B cell (primary cell): Measurements from ENCODE around the gene TMEM239. TPM values are rescaled to one million over a fixed set of nuclear protein-coding genes. Genes with fewer than 3 reads are reported as not detected.

Source experiments
- ATAC-seq: fragments of 200-7000 bp; cut with Tn5 transposase; one replicate; pipeline ENCODE4 v1.10.0; 2021; ENCODE audit warnings: low read depth, mild to moderate bottlenecking, moderate number of reproducible peaks, moderate library complexity
- CTCF ChIA-PET: fragments of 350-600 bp; sonication (Branson Sonifier 250); formaldehyde crosslinking; loops from one replicate; lab custom pipeline; 2021; ENCODE audit warnings: antibody characterized with exemption, inconsistent platforms; lab: Charles Lee
- POLR2A ChIA-PET: fragments of 350-600 bp; sonication (Branson Sonifier 250); formaldehyde crosslinking; loops from one replicate; lab custom pipeline; 2021; ENCODE audit warnings: antibody characterized with exemption; lab: Charles Lee
- DNase-seq: peaks from one replicate; pipeline ENCODE4 v3.0.0; 2013
- H2AFZ ChIP-seq: 2 replicates; pipeline ENCODE4 v1.6.1; 2012; ENCODE audit warnings: mild to moderate bottlenecking, low read depth, low read length; ENCODE audit not compliant: insufficient read depth, poor library complexity, severe bottlenecking
- H3K27ac ChIP-seq, 2 donors: 1 replicate in 1 of 2; 2 replicates in 1 of 2; pipeline ENCODE4 v1.5.1; 2012 to 2013; ENCODE audit warnings: low read length in 2 of 2, mild to moderate bottlenecking in 2 of 2, moderate library complexity in 1 of 2
- H3K27me3 ChIP-seq, 4 experiments: fragments of 200-600 bp in 1 of 4; sonication (generic) in 1 of 4; replicated peaks in 1 of 4; 1 replicate in 2 of 4; 2 replicates in 2 of 4; pipeline versions ENCODE4 v1.6.1 to v1.7.0; 2013 to 2016; ENCODE audit warnings: low read length in 3 of 4, mild to moderate bottlenecking in 2 of 4, mixed read lengths in 1 of 4, moderate library complexity in 1 of 4; ENCODE audit not compliant: insufficient read depth in 4 of 4, control insufficient read depth in 3 of 4; ENCODE audit errors: control extremely low read depth in 1 of 4
- H3K36me3 ChIP-seq, 2 experiments: replicated peaks in 1 of 2; 1 replicate in 1 of 2; 2 replicates in 1 of 2; pipeline versions ENCODE4 v1.6.1 to v1.7.1; 2013; ENCODE audit warnings: low read length in 1 of 2; ENCODE audit not compliant: insufficient read depth in 2 of 2, control insufficient read depth in 1 of 2; ENCODE audit errors: control extremely low read depth in 1 of 2, extremely low read depth in 1 of 2
- H3K4me1 ChIP-seq, 2 donors: fragments of 200-600 bp in 1 of 2; sonication (generic) in 1 of 2; 1 replicate in 1 of 2; 2 replicates in 1 of 2; pipeline versions ENCODE4 v1.5.1 to v1.6.1; 2013 to 2017; ENCODE audit warnings: low read length in 2 of 2; ENCODE audit not compliant: control insufficient read depth in 2 of 2, insufficient read depth in 2 of 2
- H3K4me2 ChIP-seq: replicated peaks from 2 replicates; pipeline ENCODE3; 2012; ENCODE audit warnings: mild to moderate bottlenecking, low read depth, low read length; ENCODE audit not compliant: poor library complexity, severe bottlenecking
- H3K4me3 ChIP-seq, 5 experiments: fragments of 200-600 bp in 1 of 5; sonication (generic) in 1 of 5; 1 replicate in 3 of 5; 2 replicates in 2 of 5; pipeline versions ENCODE4 v1.5.1 to v1.7.0; 2011 to 2016; ENCODE audit warnings: low read length in 4 of 5, mild to moderate bottlenecking in 4 of 5, low read depth in 2 of 5, control low read depth in 1 of 5, moderate library complexity in 1 of 5; ENCODE audit not compliant: insufficient read depth in 1 of 5; ENCODE audit errors: control extremely low read depth in 1 of 5, extremely low read depth in 1 of 5
- H3K79me2 ChIP-seq: fragments of 200-600 bp; sonication (generic); one replicate; pipeline ENCODE4 v1.6.0; 2016; ENCODE audit warnings: low read length; ENCODE audit not compliant: control insufficient read depth, insufficient read depth
- H3K9ac ChIP-seq: fragments of 200-600 bp; sonication (generic); 2 replicates; pipeline ENCODE4 v1.6.1; 2017; ENCODE audit warnings: mild to moderate bottlenecking, low read length, moderate library complexity
- H3K9me3 ChIP-seq, 3 donors: one replicate each; pipeline versions ENCODE4 v1.6.1 to v1.7.1; 2013; ENCODE audit warnings: low read length in 2 of 3; ENCODE audit not compliant: control insufficient read depth in 2 of 3, insufficient read depth in 1 of 3; ENCODE audit errors: control extremely low read depth in 1 of 3
- H4K20me1 ChIP-seq: 2 replicates; pipeline ENCODE4 v1.6.0; 2012; ENCODE audit warnings: mild to moderate bottlenecking, low read length; ENCODE audit not compliant: insufficient read depth, control insufficient read depth, poor library complexity, severe bottlenecking
- H3K27ac Mint-ChIP-seq: one replicate; pipeline ENCODE4 v1.8.0; 2021; ENCODE audit warnings: mixed read lengths
- H3K27me3 Mint-ChIP-seq: one replicate; pipeline ENCODE4 v1.8.0; 2021; ENCODE audit warnings: mixed read lengths
- H3K4me1 Mint-ChIP-seq: one replicate; pipeline ENCODE4 v1.8.0; 2021; ENCODE audit warnings: mixed read lengths
- H3K4me3 Mint-ChIP-seq: one replicate; pipeline ENCODE4 v1.8.0; 2021; ENCODE audit warnings: mixed read lengths
- H3K9me3 Mint-ChIP-seq: one replicate; pipeline ENCODE4 v1.8.0; 2022; ENCODE audit warnings: mixed read lengths; ENCODE audit not compliant: insufficient read depth
- CTCF ChIP-seq: fragments of 200-600 bp; IDR thresholded peaks from one replicate; pipeline ENCODE4 v1.8.0; 2022; ENCODE audit warnings: antibody characterized with exemption, mild to moderate bottlenecking
- EZH2 ChIP-seq: IDR thresholded peaks from 2 replicates; pipeline ENCODE4 v1.6.1; 2012; ENCODE audit warnings: borderline replicate concordance, low read depth, mild to moderate bottlenecking, moderate library complexity, low read length; ENCODE audit not compliant: insufficient read depth, poor library complexity, severe bottlenecking
- WGBS: methylation state at CpG from one replicate; pipeline ENCODE4 v1.1.5; 2013; ENCODE audit warnings: missing lambda C conversion rate; ENCODE audit not compliant: insufficient coverage; 5-methylcytosine and 5-hydroxymethylcytosine counted together
- intact Hi-C: fragments of 100-400 bp; cut with micrococcal nuclease; formaldehyde crosslinking; loops from one replicate; pipeline ENCODE4 v1.10.0; 2022
- polyA plus RNA-seq: library from polyadenylated mRNA; depleted of rRNA; stranded (reverse); fragments of >200 nt; gene quantifications from 2 replicates; pipeline ENCODE4 v1.2.3, GENCODE V29; 2012
- total RNA-seq, 2 donors: library from RNA; stranded (reverse); fragments of 120-200 nt in 1 of 2; gene quantifications; 1 replicate in 1 of 2; 2 replicates in 1 of 2; pipeline versions ENCODE4 v1.2.3 to v1.2.4, GENCODE V29; 2013 to 2022

The TMEM239 gene
- total and polyA plus RNA-seq, 2 donors (not counting 1 experiment from before 2014, with no cell fraction given): not detected

GRCh38 chr20:2864626-2865025 lies 48.5 kb downstream of the TMEM239 start:
- intact Hi-C loops: no loop called here
- no peaks in the 10 kb centered on the region for H3K9me3 ChIP-seq
- no peak overlapping the region for H3K27ac ChIP-seq

GRCh38 chr20:2865101-2865500 lies 48.9 kb downstream of the TMEM239 start:
- Mint-ChIP-seq H3K27me3 (no peaks in the 10 kb centered on the region), H3K9me3 (no peaks in the 10 kb centered on the region), H3K4me1 (peaks cover 2% of the 10 kb centered on the region), H3K4me3 (no peak overlapping the region), H3K27ac (no peak overlapping the region)
- TF ChIP-seq EZH2: no peak
- no peak for TF ChIP-seq CTCF
- ATAC-seq (no peak), DNase-seq (no peak)
- WGBS: 97% methylated on average over 10 of the region's 10 CpGs
- Histone ChIP-seq H2AFZ (no peak overlapping the region), H3K4me2 (no peak overlapping the region), H3K36me3 (peaks cover 0 to 38% of the 10 kb centered on the region in 2 experiments), H3K4me3 (no peak overlapping the region), H4K20me1 (peaks cover 3% of the 10 kb centered on the region), H3K27ac (no peak overlapping the region), H3K79me2 (peaks cover 7% of the 10 kb centered on the region), H3K9me3 (no peaks in the 10 kb centered on the region), H3K27me3 (no peaks in the 10 kb centered on the region), H3K9ac (no peak overlapping the region), H3K4me1 (no peaks in the 10 kb centered on the region)
- CTCF ChIA-PET: interaction anchor here (0.6 to 1.5 kb wide), 2 partner anchors 13 to 19 kb away, joined by 4 read pairs; no protein-coding TSS in a partner anchor
- POLR2A ChIA-PET: no interaction called here
- intact Hi-C loops: no loop called here

More at GRCh38 chr20:2864626-2865025, 48.5 kb downstream of the TMEM239 start:
- H3K4me3 ChIP-seq: no peak overlapping the region
- Mint-ChIP-seq H3K4me3 (no peak overlapping the region), H3K4me1 (peaks cover 2% of the 10 kb centered on the region), H3K27me3 (no peaks in the 10 kb centered on the region), H3K9me3 (no peaks in the 10 kb centered on the region), H3K27ac (no peak overlapping the region)
- no peak overlapping the region for H3K9ac ChIP-seq
- H3K27me3 ChIP-seq: no peaks in the 10 kb centered on the region
- peaks cover 11% of the 10 kb centered on the region for H3K79me2 ChIP-seq
- ATAC-seq (no peak), DNase-seq (no peak)
- TF ChIP-seq EZH2 (no peak), CTCF (no peak)
- peaks cover 0 to 38% of the 10 kb centered on the region in 2 experiments for H3K36me3 ChIP-seq
- no peaks in the 10 kb centered on the region for H3K4me1 ChIP-seq
- H3K4me2 ChIP-seq: no peak overlapping the region
- peaks cover 8% of the 10 kb centered on the region for H4K20me1 ChIP-seq
- ChIA-PET POLR2A (no interaction called here), CTCF (interaction anchor here (1.5 kb wide), 1 partner anchor 13 kb away, joined by 4 read pairs; no protein-coding TSS in a partner anchor)
- 100% methylated on average over 12 of the region's 12 CpGs for WGBS
- H2AFZ ChIP-seq: no peak overlapping the region
